HG03457 (cell line): ENCODE measurements around the gene ZCCHC14.
"Not testable (repeated sequence)": the region's sequence is repeated elsewhere in the genome, so short reads cannot be mapped to it uniquely, and the experiment has no call there.

ENCODE experiments used
- ATAC-seq: cut with Tn5 transposase; IDR thresholded peaks from one replicate; pipeline ENCODE4 v1.9.1; 2021; ENCODE audit warnings: moderate number of reproducible peaks; ENCODE audit not compliant: unreplicated experiment

Gene ZCCHC14

GRCh38 chr16:87388818-87389134, 104.0 kb downstream of the ZCCHC14 start:
- ATAC-seq: no peak

GRCh38 chr16:87387942-87388817, 104.6 kb downstream of the ZCCHC14 start:
- ATAC-seq: peak; percentile 45

- ATAC-seq: not testable (repeated sequence)
Measured at GRCh38 chr16:87384875-87385167, 108.0 kb downstream of the ZCCHC14 start.

GRCh38 chr16:87384162-87384874, 108.5 kb downstream of the ZCCHC14 start:
- ATAC-seq: peak; percentile 5

GRCh38 chr16:87383505-87384161, 109.2 kb downstream of the ZCCHC14 start, which contains the start of gene FBXO31:
Gene FBXO31 (minus strand): TSS chr16:87383776. CDS start chr16:87383744, 32 bp downstream.
- peak; percentile 37 for ATAC-seq

GRCh38 chr16:87382023-87382785, 110.6 kb downstream of the ZCCHC14 start:
- no peak for ATAC-seq

GRCh38 chr16:87380881-87381280, 111.9 kb downstream of the ZCCHC14 start:
- ATAC-seq: no peak

GRCh38 chr16:87380403-87380802, 112.4 kb downstream of the ZCCHC14 start:
- no peak for ATAC-seq

GRCh38 chr16:87379312-87379752, 113.5 kb downstream of the ZCCHC14 start:
- not testable (repeated sequence) for ATAC-seq

GRCh38 chr16:87376660-87377059, 116.2 kb downstream of the ZCCHC14 start:
- ATAC-seq: no peak

- no peak for ATAC-seq
Measured at GRCh38 chr16:87375426-87376135, 117.2 kb downstream of the ZCCHC14 start.

- no peak for ATAC-seq
Measured at GRCh38 chr16:87374313-87374712, 118.5 kb downstream of the ZCCHC14 start.

GRCh38 chr16:87372305-87372704, 120.5 kb downstream of the ZCCHC14 start:
- ATAC-seq: no peak

GRCh38 chr16:87371261-87371866, 121.5 kb downstream of the ZCCHC14 start:
- no peak for ATAC-seq

GRCh38 chr16:87369796-87370719, 122.8 kb downstream of the ZCCHC14 start:
- ATAC-seq: no peak

GRCh38 chr16:87369117-87369765, 123.6 kb downstream of the ZCCHC14 start:
- no peak for ATAC-seq

GRCh38 chr16:87368029-87368770, 124.6 kb downstream of the ZCCHC14 start:
- ATAC-seq: no peak

- no peak for ATAC-seq
Measured at GRCh38 chr16:87367529-87367928, 125.3 kb downstream of the ZCCHC14 start.
